HCT116 (cell line): ENCODE results near the gene HHIPL1. TPM values are rescaled to one million over a fixed set of nuclear protein-coding genes. Genes with fewer than 3 reads are reported as not detected.

Experiments used
- ATAC-seq: fragments of 200-7000 bp; cut with Tn5 transposase; 2 replicates; pipeline ENCODE4 v1.9.1; 2020; ENCODE audit warnings: mild to moderate bottlenecking, moderate library complexity
- BruUV-seq: library from RNA; stranded (reverse); fragments of 400-500 nt; replicated peaks from 2 replicates; lab custom pipeline; 2021; lab: Mats Ljungman, UMichigan
- CTCF ChIA-PET: fragments of 300-600 bp; sonication (Branson Sonifier 250); formaldehyde crosslinking; loops from one replicate; lab custom pipeline; 2021; ENCODE audit warnings: antibody characterized with exemption; lab: Charles Lee
- POLR2A ChIA-PET: fragments of 300-600, 350-600 bp; sonication (Branson Sonifier 250); formaldehyde crosslinking; loops from one replicate; lab custom pipeline; 2021; ENCODE audit warnings: antibody characterized with exemption; lab: Charles Lee
- RAD21 ChIA-PET, 2 experiments: fragments of 300-600 bp; sonication (Branson Sonifier 250); formaldehyde crosslinking; loops; one replicate each; lab custom pipeline; 2023; ENCODE audit warnings: low total read pairs in 2 of 2; ENCODE audit not compliant: uncharacterized antibody in 2 of 2, unreplicated experiment in 2 of 2, low non-redundant PET in 1 of 2; lab: Charles Lee
- DNase-seq: peaks from one replicate; pipeline ENCODE4 v3.0.0-alpha.2; 2010; ENCODE audit warnings: low read depth, low spot score
- H2AFZ ChIP-seq: fragments of 200-600 bp; shearing (Covaris generic), sonication (generic); 2 replicates; pipeline ENCODE4 v1.6.1; 2017; ENCODE audit warnings: low read depth, mixed run types, mixed read lengths, antibody characterized with exemption, low read length; ENCODE audit not compliant: poor library complexity, severe bottlenecking
- H3K27ac ChIP-seq: 2 replicates; pipeline ENCODE4 v1.5.1; 2012; ENCODE audit warnings: low read depth, low read length
- H3K27me3 ChIP-seq: fragments of 200-600 bp; sonication (generic); 2 replicates; pipeline ENCODE4 v1.6.1; 2016; ENCODE audit warnings: mixed run types, low read length, mixed read lengths; ENCODE audit not compliant: insufficient read depth
- H3K36me3 ChIP-seq, 2 experiments: fragments of 200-500 bp in 1 of 2; fragments of 200-600 bp in 1 of 2; sonication (Bioruptor generic) in 1 of 2; sonication (generic) in 1 of 2; 2 replicates each; pipeline versions ENCODE4 v1.5.1 to v1.6.1; 2014 to 2016; ENCODE audit warnings: low read length in 2 of 2, inconsistent platforms in 1 of 2, mixed read lengths in 1 of 2, mixed run types in 1 of 2; ENCODE audit not compliant: insufficient read depth in 2 of 2, control insufficient read depth in 1 of 2
- H3K4me1 ChIP-seq, 2 experiments: fragments of 200-600 bp in 1 of 2; sonication (generic) in 1 of 2; 2 replicates each; pipeline versions ENCODE4 v1.5.1 to v1.6.1; 2012 to 2017; ENCODE audit warnings: low read length in 2 of 2, inconsistent platforms in 1 of 2, mild to moderate bottlenecking in 1 of 2, mixed read lengths in 1 of 2, mixed run types in 1 of 2, moderate library complexity in 1 of 2; ENCODE audit not compliant: insufficient read depth in 2 of 2, control insufficient read depth in 1 of 2
- H3K4me2 ChIP-seq: fragments of 200-600 bp; sonication (generic); 2 replicates; pipeline ENCODE4 v1.6.1; 2017; ENCODE audit warnings: mixed run types, low read length, mixed read lengths
- H3K4me3 ChIP-seq, 2 experiments: fragments of 200-600 bp in 1 of 2; sonication (generic) in 1 of 2; replicated peaks in 1 of 2; 2 replicates each; pipeline ENCODE4 v1.5.1; 2011 to 2016; ENCODE audit warnings: low read length in 2 of 2, control low read depth in 1 of 2, low read depth in 1 of 2, mild to moderate bottlenecking in 1 of 2, mixed read lengths in 1 of 2, mixed run types in 1 of 2
- H3K79me2 ChIP-seq: fragments of 200-600 bp; sonication (generic); 2 replicates; pipeline ENCODE4 v1.6.1; 2017; ENCODE audit warnings: mild to moderate bottlenecking, mixed run types, low read length, moderate library complexity, mixed read lengths; ENCODE audit not compliant: insufficient read depth
- H3K9ac ChIP-seq: fragments of 200-600 bp; sonication (generic); 2 replicates; pipeline ENCODE4 v1.6.1; 2016; ENCODE audit warnings: low read length, mixed read lengths
- H3K9me2 ChIP-seq: fragments of 200-600 bp; sonication (generic), shearing (Covaris generic); 2 replicates; pipeline ENCODE4 v1.6.1; 2017; ENCODE audit warnings: mixed run types, mild to moderate bottlenecking, moderate library complexity; ENCODE audit not compliant: insufficient read depth
- H3K9me3 ChIP-seq, 2 experiments: fragments of 200-500 bp in 1 of 2; fragments of 200-600 bp in 1 of 2; sonication (Bioruptor generic) in 1 of 2; sonication (generic) in 1 of 2; 2 replicates each; pipeline ENCODE4 v1.6.1; 2014 to 2017; ENCODE audit warnings: low read length in 2 of 2, mixed read lengths in 2 of 2, inconsistent platforms in 1 of 2, low read depth in 1 of 2, mild to moderate bottlenecking in 1 of 2, mixed run types in 1 of 2, moderate library complexity in 1 of 2; ENCODE audit not compliant: control insufficient read depth in 1 of 2, insufficient read depth in 1 of 2
- H4K20me1 ChIP-seq: fragments of 200-600 bp; sonication (generic), shearing (Covaris generic); 2 replicates; pipeline ENCODE4 v1.6.1; 2017; ENCODE audit warnings: mixed run types, mild to moderate bottlenecking, moderate library complexity; ENCODE audit not compliant: insufficient read depth
- EZH2 ChIP-seq: fragments of 200-600 bp; sonication (generic); IDR thresholded peaks from 2 replicates; pipeline ENCODE4 v1.6.1; 2017; ENCODE audit warnings: antibody characterized with exemption, mixed run types
- MAX ChIP-seq: IDR thresholded peaks from 2 replicates; pipeline ENCODE4 v1.6.1; 2012
- POLR2A ChIP-seq: IDR thresholded peaks from 2 replicates; pipeline ENCODE4 v1.7.0; 2011; ENCODE audit warnings: borderline replicate concordance; ENCODE audit not compliant: insufficient read depth, insufficient read length; ENCODE audit errors: extremely low read depth
- REST ChIP-seq: IDR thresholded peaks from 2 replicates; pipeline ENCODE4 v1.6.1; 2012; ENCODE audit warnings: low read depth
- SP1 ChIP-seq: IDR thresholded peaks from 2 replicates; pipeline ENCODE4 v1.6.1; 2012; ENCODE audit warnings: low read depth
- SRF ChIP-seq: IDR thresholded peaks from 2 replicates; pipeline ENCODE4 v1.6.1; 2012; ENCODE audit warnings: low read depth
- intact Hi-C: fragments of 100-400 bp; cut with micrococcal nuclease; formaldehyde crosslinking; loops from 2 replicates; pipeline ENCODE4 v1.10.0; 2022
- total RNA-seq: library from RNA; stranded (reverse); gene quantifications from one replicate; pipeline ENCODE4 v1.2.1, GENCODE V29; 2021; ENCODE audit not compliant: unreplicated experiment

Gene HHIPL1
- total RNA-seq, 1 experiment from 2014 or later: not detected

- no peaks in the 10 kb centered on the region for H3K36me3 ChIP-seq
- CTCF ChIA-PET: interaction anchor here (1.6 kb wide), 1 partner anchor 217 kb away, joined by 5 read pairs; no protein-coding TSS in a partner anchor
- H3K4me2 ChIP-seq: no peak overlapping the region
- intact Hi-C loops: no loop called here
- no peak overlapping the region for H3K27ac ChIP-seq
- H2AFZ ChIP-seq: no peak overlapping the region
- no TSS peak for BruUV-seq
- POLR2A ChIA-PET: no interaction called here
- no peak for TF ChIP-seq SP1
- TF ChIP-seq MAX: no peak
- TF ChIP-seq EZH2: no peak
- TF ChIP-seq REST: no peak
- no peak for TF ChIP-seq POLR2A
- no peak for TF ChIP-seq SRF
- RAD21 ChIA-PET: no interaction called here
- H3K9me3 ChIP-seq: peaks cover 0 to 11% of the 10 kb centered on the region in 2 experiments; a peak in 2 of 4 replicates
- H3K9ac ChIP-seq: no peak overlapping the region
- DNase-seq (no peak), ATAC-seq (no peak)
- H3K27me3 ChIP-seq: no peaks in the 10 kb centered on the region
- no peaks in the 10 kb centered on the region for H4K20me1 ChIP-seq
- no peaks in the 10 kb centered on the region for H3K79me2 ChIP-seq
- peaks cover 0 to 25% of the 10 kb centered on the region in 2 experiments; a peak in 2 of 4 replicates for H3K4me1 ChIP-seq
- no peak overlapping the region for H3K4me3 ChIP-seq
- H3K9me2 ChIP-seq: no peaks in the 10 kb centered on the region
Measured at GRCh38 chr14:99681101-99681831, 36.3 kb downstream of the HHIPL1 start.
